ENCODE measurements around the gene VDAC2. TPM values are rescaled to one million over a fixed set of nuclear protein-coding genes. Genes with fewer than 3 reads are reported as not detected.

VDAC2 gene
- polyA plus RNA-seq, 1 experiment, result 80.9 TPM

GRCh38 chr10:75170215-75170614, 40.4 kb upstream of the VDAC2 start:
- ChIA-PET CTCF (interaction anchor here (0.6 kb wide), 1 partner anchor 17 kb away, joined by 3 read pairs; no protein-coding TSS in a partner anchor), POLR2A (interaction anchor here (0.7 kb wide), 1 partner anchor 33 kb away, joined by 4 read pairs; no protein-coding TSS in a partner anchor)
- DNase-seq (ENCODE audit: low read depth), result no peak

DNA sequence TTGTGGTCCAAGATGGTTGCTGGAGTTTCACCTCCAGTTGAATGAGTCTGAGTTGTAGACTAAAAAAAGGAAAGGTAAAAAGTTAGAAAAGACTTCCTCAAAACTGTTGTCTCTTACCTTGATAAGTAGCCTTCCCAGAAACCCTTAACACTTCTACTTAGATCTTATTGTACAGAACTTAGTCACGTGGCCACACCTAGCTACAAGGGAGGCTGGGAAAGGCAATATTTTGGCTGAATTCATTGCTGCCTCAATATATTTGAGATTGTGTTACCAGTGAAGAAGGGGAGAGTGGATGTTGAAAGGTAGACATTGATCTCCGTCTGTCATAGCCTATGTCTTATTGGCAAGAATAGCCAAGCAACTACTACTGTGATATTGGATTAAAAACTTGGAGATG, 35.5 kb upstream of the VDAC2 start:
- Histone ChIP-seq H3K27me3 (ENCODE audit: control insufficient read depth, insufficient read depth, low read length) (no peaks in the 10 kb centered on the region), H3K36me3 (ENCODE audit: control insufficient read depth, insufficient read depth, low read length) (peaks cover 6% of the 10 kb centered on the region), H3K4me3 (ENCODE audit: low read depth, low read length) (no peak overlapping the region)
- CTCF ChIA-PET, result interaction anchor here (0.7 kb wide), 1 partner anchor 15 kb away, joined by 3 read pairs; no protein-coding TSS in a partner anchor
- TF ChIP-seq, protein P1, sequence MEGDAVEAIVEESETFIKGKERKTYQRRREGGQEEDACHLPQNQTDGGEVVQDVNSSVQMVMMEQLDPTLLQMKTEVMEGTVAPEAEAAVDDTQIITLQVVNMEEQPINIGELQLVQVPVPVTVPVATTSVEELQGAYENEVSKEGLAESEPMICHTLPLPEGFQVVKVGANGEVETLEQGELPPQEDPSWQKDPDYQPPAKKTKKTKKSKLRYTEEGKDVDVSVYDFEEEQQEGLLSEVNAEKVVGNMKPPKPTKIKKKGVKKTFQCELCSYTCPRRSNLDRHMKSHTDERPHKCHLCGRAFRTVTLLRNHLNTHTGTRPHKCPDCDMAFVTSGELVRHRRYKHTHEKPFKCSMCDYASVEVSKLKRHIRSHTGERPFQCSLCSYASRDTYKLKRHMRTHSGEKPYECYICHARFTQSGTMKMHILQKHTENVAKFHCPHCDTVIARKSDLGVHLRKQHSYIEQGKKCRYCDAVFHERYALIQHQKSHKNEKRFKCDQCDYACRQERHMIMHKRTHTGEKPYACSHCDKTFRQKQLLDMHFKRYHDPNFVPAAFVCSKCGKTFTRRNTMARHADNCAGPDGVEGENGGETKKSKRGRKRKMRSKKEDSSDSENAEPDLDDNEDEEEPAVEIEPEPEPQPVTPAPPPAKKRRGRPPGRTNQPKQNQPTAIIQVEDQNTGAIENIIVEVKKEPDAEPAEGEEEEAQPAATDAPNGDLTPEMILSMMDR (IDR thresholded peaks at IDR 0.05; ENCODE audit: insufficient read depth, low read depth, low read length), result no peak
- POLR2A ChIA-PET, result no interaction called here
- no peak for DNase-seq (ENCODE audit: low read depth)

More at GRCh38 chr10:75170215-75170614, 40.4 kb upstream of the VDAC2 start:
- TF ChIP-seq, protein P1 (IDR thresholded peaks at IDR 0.05; ENCODE audit: insufficient read depth, low read depth, low read length), result no peak
- no peak overlapping the region for H3K4me3 ChIP-seq (ENCODE audit: low read depth, low read length)
- H3K36me3 ChIP-seq (ENCODE audit: control insufficient read depth, insufficient read depth, low read length), result no peaks in the 10 kb centered on the region
- H3K27me3 ChIP-seq (ENCODE audit: control insufficient read depth, insufficient read depth, low read length), result no peaks in the 10 kb centered on the region

DNA sequence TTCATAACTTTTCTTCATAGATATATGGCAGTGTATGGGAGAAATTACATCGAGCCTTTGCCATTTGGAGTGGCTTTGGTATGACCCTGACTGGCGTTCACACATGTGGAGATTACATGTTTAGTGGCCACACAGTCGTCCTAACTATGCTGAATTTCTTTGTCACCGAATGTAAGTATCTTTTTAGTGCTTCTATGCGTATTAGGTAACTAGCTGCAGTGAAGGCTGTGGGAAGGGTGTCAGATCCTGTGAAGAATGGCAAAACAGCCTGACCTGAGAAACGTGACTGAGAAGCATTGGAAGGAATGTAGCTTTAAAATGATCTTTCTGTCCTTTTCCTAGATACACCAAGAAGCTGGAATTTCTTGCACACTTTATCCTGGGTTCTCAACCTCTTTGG, 34.5 kb upstream of the VDAC2 start:
- DNase-seq (ENCODE audit: low read depth), result no peak
- CTCF ChIA-PET, result interaction anchor here (0.9 to 16.5 kb wide), 3 partner anchors 12 to 55 kb away, joined by 3 to 292 read pairs (median 3); partner anchors contain the start of gene COMTD1
- Histone ChIP-seq H3K36me3 (ENCODE audit: control insufficient read depth, insufficient read depth, low read length) (peaks cover 6% of the 10 kb centered on the region), H3K27me3 (ENCODE audit: control insufficient read depth, insufficient read depth, low read length) (no peaks in the 10 kb centered on the region), H3K4me3 (ENCODE audit: low read depth, low read length) (no peak overlapping the region)
- POLR2A ChIA-PET, result interaction anchor here (0.6 kb wide), 1 partner anchor 1152 kb away, joined by 4 read pairs; no protein-coding TSS in a partner anchor
- TF ChIP-seq, protein P1 (IDR thresholded peaks at IDR 0.05; ENCODE audit: insufficient read depth, low read depth, low read length), result no peak

- DNase-seq (ENCODE audit: low read depth), result no peak
- ChIA-PET POLR2A (interaction anchor here (0.6 kb wide), 1 partner anchor 1152 kb away, joined by 4 read pairs; no protein-coding TSS in a partner anchor), CTCF (interaction anchor here (0.9 to 16.5 kb wide), 3 partner anchors 11 to 55 kb away, joined by 3 to 292 read pairs (median 3); partner anchors contain the start of gene COMTD1)
- no peaks in the 10 kb centered on the region for H3K27me3 ChIP-seq (ENCODE audit: control insufficient read depth, insufficient read depth, low read length)
- TF ChIP-seq, protein P1 (IDR thresholded peaks at IDR 0.05; ENCODE audit: insufficient read depth, low read depth, low read length), result no peak
- H3K36me3 ChIP-seq (ENCODE audit: control insufficient read depth, insufficient read depth, low read length), result peaks cover 6% of the 10 kb centered on the region
- no peak overlapping the region for H3K4me3 ChIP-seq (ENCODE audit: low read depth, low read length)
These were observed 33.9 kb upstream of the VDAC2 start for GRCh38 chr10:75176736-75177135.

DNA sequence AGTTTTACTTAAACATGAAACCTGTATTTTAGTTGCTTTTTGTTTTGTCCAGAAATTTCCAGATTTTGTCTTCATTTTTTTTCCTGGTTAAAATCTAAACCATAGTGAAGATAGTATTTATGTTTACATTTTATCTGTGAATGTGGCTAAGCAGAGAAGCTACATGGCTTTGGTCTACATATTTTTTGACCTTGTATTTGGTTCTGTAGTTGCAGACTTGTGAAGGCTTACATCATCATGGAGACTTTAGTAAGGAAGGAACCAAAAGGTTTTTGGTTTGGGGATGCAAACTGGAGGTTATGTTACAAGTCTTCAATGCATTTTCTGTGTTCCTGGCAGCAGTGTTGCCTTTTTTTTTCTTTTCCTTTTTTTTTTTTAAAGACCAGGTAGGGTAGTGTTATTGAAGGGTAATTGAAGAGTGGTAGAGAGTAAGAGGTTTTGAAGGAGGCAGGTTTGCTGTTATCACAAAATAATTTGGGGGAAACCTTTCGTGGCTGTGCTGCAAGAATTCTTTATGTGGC, 30.9 kb upstream of the VDAC2 start:
- TF ChIP-seq, protein P1 (IDR thresholded peaks at IDR 0.05; ENCODE audit: insufficient read depth, low read depth, low read length), result no peak
- ChIA-PET CTCF (interaction anchor here (1.2 to 16.5 kb wide), 3 partner anchors 8 to 52 kb away, joined by 5 to 292 read pairs (median 12); partner anchors contain the start of gene COMTD1), POLR2A (no interaction called here)
- Histone ChIP-seq H3K36me3 (ENCODE audit: control insufficient read depth, insufficient read depth, low read length) (peaks cover 6% of the 10 kb centered on the region), H3K4me3 (ENCODE audit: low read depth, low read length) (no peak overlapping the region), H3K27me3 (ENCODE audit: control insufficient read depth, insufficient read depth, low read length) (no peaks in the 10 kb centered on the region)
- no peak for DNase-seq (ENCODE audit: low read depth)

All from BJ (cell line).